PFSK-1 (cell line): ENCODE results near the gene RAB37.

Experiments
- POLR2AphosphoS5 ChIP-seq: IDR thresholded peaks from 2 replicates; pipeline ENCODE4 v1.6.1; 2012; ENCODE audit warnings: low read depth, mild to moderate bottlenecking, control low read depth, low read length, moderate library complexity
- SIN3A ChIP-seq: IDR thresholded peaks from 2 replicates; pipeline ENCODE4 v1.6.1; 2012; ENCODE audit warnings: mild to moderate bottlenecking, low read length, moderate library complexity, borderline replicate concordance; ENCODE audit not compliant: insufficient read depth

DNA sequence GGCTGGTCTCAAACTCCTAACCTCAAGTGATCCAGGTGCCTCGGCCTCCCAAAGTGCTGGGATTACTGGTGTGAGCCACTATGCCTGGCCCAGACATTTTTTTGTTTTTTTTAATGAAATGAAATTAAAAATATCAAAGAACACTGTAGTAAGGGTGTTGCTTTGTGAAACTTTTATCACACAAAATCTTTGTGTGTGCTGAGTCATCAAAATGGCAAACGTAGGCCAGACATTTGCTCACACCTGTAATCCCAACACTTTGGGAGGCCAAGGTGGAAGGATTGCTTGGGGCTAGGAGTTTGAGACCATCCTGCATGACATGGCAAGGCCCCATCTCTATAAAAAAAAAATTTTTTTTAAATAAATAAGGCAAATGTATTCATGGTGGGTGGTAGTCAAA is 29.4 kb downstream of the RAB37 start:
- TF ChIP-seq SIN3A (no peak), POLR2AphosphoS5 (no peak)
